HepG2 (cell line): ENCODE results near the gene C9. TPM values are rescaled to one million over a fixed set of nuclear protein-coding genes. Genes with fewer than 3 reads are reported as not detected.

Source experiments
- BRD4 ChIP-seq: sonication (generic); formaldehyde crosslinking; IDR thresholded peaks from 2 replicates; pipeline ENCODE4 v1.4.0; 2020; ENCODE audit warnings: missing genetic modification reagents
- GTF3A ChIP-seq: sonication (generic); formaldehyde crosslinking; conservative IDR thresholded peaks from 2 replicates; pipeline ENCODE4 v1.4.0; 2020; ENCODE audit warnings: mild to moderate bottlenecking, missing genetic modification reagents
- HMG20A ChIP-seq: IDR thresholded peaks from 2 replicates; pipeline ENCODE4 v1.6.1; 2016; ENCODE audit warnings: borderline replicate concordance
- LCORL ChIP-seq, 2 experiments: fragments of 450-650 bp in 1 of 2; sonication (generic) in 1 of 2; formaldehyde crosslinking in 1 of 2; IDR thresholded peaks; 2 replicates each; pipeline versions ENCODE4 v1.5.0 to v1.6.1; 2017 to 2020; ENCODE audit warnings: antibody characterized with exemption in 1 of 2, missing genetic modification reagents in 1 of 2
- MAFK ChIP-seq, 2 experiments: IDR thresholded peaks in 1 of 2; conservative IDR thresholded peaks in 1 of 2; 2 replicates each; pipeline ENCODE4 v1.6.1; 2011; ENCODE audit warnings: improper control_type of control experiment in 2 of 2, low read length in 2 of 2
- NR2F2 ChIP-seq: IDR thresholded peaks from 2 replicates; pipeline ENCODE4 v1.6.1; 2012; ENCODE audit warnings: low read depth, inconsistent platforms, borderline replicate concordance
- RARG ChIP-seq: sonication (generic); formaldehyde crosslinking; IDR thresholded peaks from 2 replicates; pipeline ENCODE4 v1.4.0; 2020; ENCODE audit warnings: low read depth, mild to moderate bottlenecking, missing genetic modification reagents
- SAP130 ChIP-seq: IDR thresholded peaks from 2 replicates; pipeline ENCODE4 v1.6.1; 2016; ENCODE audit warnings: low read depth
- SOX5 ChIP-seq: IDR thresholded peaks from 2 replicates; pipeline ENCODE4 v1.6.1; 2016; ENCODE audit warnings: borderline replicate concordance
- SP140L ChIP-seq: sonication (generic); formaldehyde crosslinking; IDR thresholded peaks from 2 replicates; pipeline ENCODE4 v1.4.0; 2020; ENCODE audit warnings: missing genetic modification reagents, borderline replicate concordance
- ZNF136 ChIP-seq: sonication (generic); formaldehyde crosslinking; IDR thresholded peaks from 2 replicates; pipeline ENCODE4 v1.8.1; 2022; ENCODE audit warnings: low read depth, mild to moderate bottlenecking, moderate library complexity, missing genetic modification reagents
- ZNF274 ChIP-seq: sonication (generic); formaldehyde crosslinking; IDR thresholded peaks from 2 replicates; pipeline ENCODE4 v1.5.1; 2020; ENCODE audit warnings: mild to moderate bottlenecking, missing genetic modification reagents
- polyA plus RNA-seq, 8 experiments: library from polyadenylated mRNA; depleted of rRNA in 3 of 8; stranded (reverse) in 7 of 8; unstranded in 1 of 8; fragments of >200 nt; fragmentation: Illumina TruSeq in 4 of 8; extraction: Trizol in 4 of 8; gene quantifications; 2 replicates each; pipeline versions ENCODE4 v1.2.1 to v1.2.3, GENCODE V29; 2011 to 2016; ENCODE audit warnings: low read depth in 4 of 8, missing spikeins in 1 of 8, mixed read lengths in 1 of 8; ENCODE audit not compliant: insufficient read depth in 1 of 8
- total RNA-seq, 5 experiments: library from RNA; depleted of rRNA; stranded (reverse); fragments of >200 nt; fragmentation: Illumina TruSeq; extraction: Trizol; gene quantifications; 2 replicates each; pipeline ENCODE4 v1.2.3, GENCODE V29; 2016; ENCODE audit warnings: low read depth in 1 of 5
- TF ChIP-seq, protein P1 (sequence below): sonication (generic); formaldehyde crosslinking; IDR thresholded peaks from 2 replicates; pipeline ENCODE4 v1.5.0; 2020; ENCODE audit warnings: mild to moderate bottlenecking, missing genetic modification reagents, borderline replicate concordance
- TF ChIP-seq, protein P2 (sequence below): sonication (generic); formaldehyde crosslinking; IDR thresholded peaks from 2 replicates; pipeline ENCODE4 v1.9.0; 2021; ENCODE audit warnings: mild to moderate bottlenecking, missing genetic modification reagents
- TF ChIP-seq, protein P3 (sequence below): sonication (generic); formaldehyde crosslinking; IDR thresholded peaks from 2 replicates; pipeline ENCODE4 v1.4.0; 2020; ENCODE audit warnings: mild to moderate bottlenecking, missing genetic modification reagents
- TF ChIP-seq, protein P4 (sequence below): sonication (generic); formaldehyde crosslinking; IDR thresholded peaks from 2 replicates; pipeline ENCODE4 v1.4.0; 2020; ENCODE audit warnings: mild to moderate bottlenecking, low read depth, missing genetic modification reagents
- TF ChIP-seq, protein P5 (sequence below): IDR thresholded peaks from 2 replicates; pipeline ENCODE4 v1.4.0; 2020; ENCODE audit warnings: mild to moderate bottlenecking, missing genetic modification reagents

C9 gene
- total and polyA plus RNA-seq, 2 of the 13 experiments (the other 11 are each of a cell fraction or from before 2014, with no cell fraction given): not detected

DNA sequence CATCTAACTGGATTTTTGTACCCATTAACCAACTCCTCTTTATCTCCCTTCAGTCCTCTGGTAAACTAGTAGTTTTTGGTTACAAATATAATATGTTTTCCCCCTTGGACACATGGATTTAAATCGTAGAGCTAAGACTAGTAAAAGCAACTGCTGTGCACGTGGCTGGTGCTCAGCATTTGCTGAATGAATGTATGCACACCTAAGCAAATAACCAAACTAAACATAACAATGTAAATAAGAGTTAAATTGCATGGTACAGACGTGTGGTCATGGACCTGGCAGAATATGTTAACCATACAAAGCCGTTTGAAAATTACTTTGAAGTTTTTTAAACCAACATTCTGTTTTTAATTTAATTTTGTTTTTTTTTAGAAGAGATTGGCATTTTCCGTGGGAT, 79.7 kb downstream of the C9 start (continued):
- TF ChIP-seq, protein P1, sequence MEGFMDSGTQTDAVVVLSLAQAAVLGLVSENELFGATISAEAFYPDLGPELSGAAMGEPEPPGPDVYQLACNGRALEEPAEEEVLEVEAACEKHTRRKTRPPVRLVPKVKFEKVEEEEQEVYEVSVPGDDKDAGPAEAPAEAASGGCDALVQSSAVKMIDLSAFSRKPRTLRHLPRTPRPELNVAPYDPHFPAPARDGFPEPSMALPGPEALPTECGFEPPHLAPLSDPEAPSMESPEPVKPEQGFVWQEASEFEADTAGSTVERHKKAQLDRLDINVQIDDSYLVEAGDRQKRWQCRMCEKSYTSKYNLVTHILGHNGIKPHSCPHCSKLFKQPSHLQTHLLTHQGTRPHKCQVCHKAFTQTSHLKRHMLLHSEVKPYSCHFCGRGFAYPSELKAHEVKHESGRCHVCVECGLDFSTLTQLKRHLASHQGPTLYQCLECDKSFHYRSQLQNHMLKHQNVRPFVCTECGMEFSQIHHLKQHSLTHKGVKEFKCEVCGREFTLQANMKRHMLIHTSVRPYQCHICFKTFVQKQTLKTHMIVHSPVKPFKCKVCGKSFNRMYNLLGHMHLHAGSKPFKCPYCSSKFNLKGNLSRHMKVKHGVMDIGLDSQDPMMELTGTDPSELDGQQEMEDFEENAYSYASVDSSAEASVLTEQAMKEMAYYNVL (CRISPR knock-in tag): no peak
- TF ChIP-seq ZNF136 (CRISPR knock-in tag): no peak
- TF ChIP-seq MAFK (conservative IDR thresholded peaks at IDR 0.05 in 1 of 2, IDR thresholded peaks at IDR 0.05 in 1 of 2; ENCODE audit: low read length in 2 of 2): peak; percentile 54 to 69; a peak in 3 of 4 replicates
- TF ChIP-seq HMG20A (CRISPR knock-in tag): peak; percentile 63; the same call in 1 of the 2 replicates
- no peak for TF ChIP-seq LCORL (IDR thresholded peaks at IDR 0.05)
- TF ChIP-seq LCORL (CRISPR knock-in tag; IDR thresholded peaks at IDR 0.05): no peak
- TF ChIP-seq RARG (CRISPR knock-in tag): no peak
- TF ChIP-seq ZNF274: no peak
- TF ChIP-seq SOX5 (CRISPR knock-in tag): peak; percentile 53; the same call in 1 of the 2 replicates
- TF ChIP-seq GTF3A: no peak
- no peak for TF ChIP-seq SP140L (CRISPR knock-in tag)
- no peak for TF ChIP-seq BRD4 (CRISPR knock-in tag)
- TF ChIP-seq, protein P2, sequence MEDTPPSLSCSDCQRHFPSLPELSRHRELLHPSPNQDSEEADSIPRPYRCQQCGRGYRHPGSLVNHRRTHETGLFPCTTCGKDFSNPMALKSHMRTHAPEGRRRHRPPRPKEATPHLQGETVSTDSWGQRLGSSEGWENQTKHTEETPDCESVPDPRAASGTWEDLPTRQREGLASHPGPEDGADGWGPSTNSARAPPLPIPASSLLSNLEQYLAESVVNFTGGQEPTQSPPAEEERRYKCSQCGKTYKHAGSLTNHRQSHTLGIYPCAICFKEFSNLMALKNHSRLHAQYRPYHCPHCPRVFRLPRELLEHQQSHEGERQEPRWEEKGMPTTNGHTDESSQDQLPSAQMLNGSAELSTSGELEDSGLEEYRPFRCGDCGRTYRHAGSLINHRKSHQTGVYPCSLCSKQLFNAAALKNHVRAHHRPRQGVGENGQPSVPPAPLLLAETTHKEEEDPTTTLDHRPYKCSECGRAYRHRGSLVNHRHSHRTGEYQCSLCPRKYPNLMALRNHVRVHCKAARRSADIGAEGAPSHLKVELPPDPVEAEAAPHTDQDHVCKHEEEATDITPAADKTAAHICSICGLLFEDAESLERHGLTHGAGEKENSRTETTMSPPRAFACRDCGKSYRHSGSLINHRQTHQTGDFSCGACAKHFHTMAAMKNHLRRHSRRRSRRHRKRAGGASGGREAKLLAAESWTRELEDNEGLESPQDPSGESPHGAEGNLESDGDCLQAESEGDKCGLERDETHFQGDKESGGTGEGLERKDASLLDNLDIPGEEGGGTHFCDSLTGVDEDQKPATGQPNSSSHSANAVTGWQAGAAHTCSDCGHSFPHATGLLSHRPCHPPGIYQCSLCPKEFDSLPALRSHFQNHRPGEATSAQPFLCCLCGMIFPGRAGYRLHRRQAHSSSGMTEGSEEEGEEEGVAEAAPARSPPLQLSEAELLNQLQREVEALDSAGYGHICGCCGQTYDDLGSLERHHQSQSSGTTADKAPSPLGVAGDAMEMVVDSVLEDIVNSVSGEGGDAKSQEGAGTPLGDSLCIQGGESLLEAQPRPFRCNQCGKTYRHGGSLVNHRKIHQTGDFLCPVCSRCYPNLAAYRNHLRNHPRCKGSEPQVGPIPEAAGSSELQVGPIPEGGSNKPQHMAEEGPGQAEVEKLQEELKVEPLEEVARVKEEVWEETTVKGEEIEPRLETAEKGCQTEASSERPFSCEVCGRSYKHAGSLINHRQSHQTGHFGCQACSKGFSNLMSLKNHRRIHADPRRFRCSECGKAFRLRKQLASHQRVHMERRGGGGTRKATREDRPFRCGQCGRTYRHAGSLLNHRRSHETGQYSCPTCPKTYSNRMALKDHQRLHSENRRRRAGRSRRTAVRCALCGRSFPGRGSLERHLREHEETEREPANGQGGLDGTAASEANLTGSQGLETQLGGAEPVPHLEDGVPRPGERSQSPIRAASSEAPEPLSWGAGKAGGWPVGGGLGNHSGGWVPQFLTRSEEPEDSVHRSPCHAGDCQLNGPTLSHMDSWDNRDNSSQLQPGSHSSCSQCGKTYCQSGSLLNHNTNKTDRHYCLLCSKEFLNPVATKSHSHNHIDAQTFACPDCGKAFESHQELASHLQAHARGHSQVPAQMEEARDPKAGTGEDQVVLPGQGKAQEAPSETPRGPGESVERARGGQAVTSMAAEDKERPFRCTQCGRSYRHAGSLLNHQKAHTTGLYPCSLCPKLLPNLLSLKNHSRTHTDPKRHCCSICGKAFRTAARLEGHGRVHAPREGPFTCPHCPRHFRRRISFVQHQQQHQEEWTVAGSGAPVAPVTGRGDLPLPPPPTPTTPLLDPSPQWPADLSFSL (CRISPR knock-in tag): no peak
- no peak for TF ChIP-seq NR2F2
- peak; percentile 38; the same call in 1 of the 2 replicates for TF ChIP-seq SAP130 (CRISPR knock-in tag)
- TF ChIP-seq, protein P3, sequence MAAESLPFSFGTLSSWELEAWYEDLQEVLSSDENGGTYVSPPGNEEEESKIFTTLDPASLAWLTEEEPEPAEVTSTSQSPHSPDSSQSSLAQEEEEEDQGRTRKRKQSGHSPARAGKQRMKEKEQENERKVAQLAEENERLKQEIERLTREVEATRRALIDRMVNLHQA: no peak
- TF ChIP-seq, protein P4, sequence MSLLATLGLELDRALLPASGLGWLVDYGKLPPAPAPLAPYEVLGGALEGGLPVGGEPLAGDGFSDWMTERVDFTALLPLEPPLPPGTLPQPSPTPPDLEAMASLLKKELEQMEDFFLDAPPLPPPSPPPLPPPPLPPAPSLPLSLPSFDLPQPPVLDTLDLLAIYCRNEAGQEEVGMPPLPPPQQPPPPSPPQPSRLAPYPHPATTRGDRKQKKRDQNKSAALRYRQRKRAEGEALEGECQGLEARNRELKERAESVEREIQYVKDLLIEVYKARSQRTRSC (CRISPR knock-in tag): no peak
- TF ChIP-seq, protein P5, sequence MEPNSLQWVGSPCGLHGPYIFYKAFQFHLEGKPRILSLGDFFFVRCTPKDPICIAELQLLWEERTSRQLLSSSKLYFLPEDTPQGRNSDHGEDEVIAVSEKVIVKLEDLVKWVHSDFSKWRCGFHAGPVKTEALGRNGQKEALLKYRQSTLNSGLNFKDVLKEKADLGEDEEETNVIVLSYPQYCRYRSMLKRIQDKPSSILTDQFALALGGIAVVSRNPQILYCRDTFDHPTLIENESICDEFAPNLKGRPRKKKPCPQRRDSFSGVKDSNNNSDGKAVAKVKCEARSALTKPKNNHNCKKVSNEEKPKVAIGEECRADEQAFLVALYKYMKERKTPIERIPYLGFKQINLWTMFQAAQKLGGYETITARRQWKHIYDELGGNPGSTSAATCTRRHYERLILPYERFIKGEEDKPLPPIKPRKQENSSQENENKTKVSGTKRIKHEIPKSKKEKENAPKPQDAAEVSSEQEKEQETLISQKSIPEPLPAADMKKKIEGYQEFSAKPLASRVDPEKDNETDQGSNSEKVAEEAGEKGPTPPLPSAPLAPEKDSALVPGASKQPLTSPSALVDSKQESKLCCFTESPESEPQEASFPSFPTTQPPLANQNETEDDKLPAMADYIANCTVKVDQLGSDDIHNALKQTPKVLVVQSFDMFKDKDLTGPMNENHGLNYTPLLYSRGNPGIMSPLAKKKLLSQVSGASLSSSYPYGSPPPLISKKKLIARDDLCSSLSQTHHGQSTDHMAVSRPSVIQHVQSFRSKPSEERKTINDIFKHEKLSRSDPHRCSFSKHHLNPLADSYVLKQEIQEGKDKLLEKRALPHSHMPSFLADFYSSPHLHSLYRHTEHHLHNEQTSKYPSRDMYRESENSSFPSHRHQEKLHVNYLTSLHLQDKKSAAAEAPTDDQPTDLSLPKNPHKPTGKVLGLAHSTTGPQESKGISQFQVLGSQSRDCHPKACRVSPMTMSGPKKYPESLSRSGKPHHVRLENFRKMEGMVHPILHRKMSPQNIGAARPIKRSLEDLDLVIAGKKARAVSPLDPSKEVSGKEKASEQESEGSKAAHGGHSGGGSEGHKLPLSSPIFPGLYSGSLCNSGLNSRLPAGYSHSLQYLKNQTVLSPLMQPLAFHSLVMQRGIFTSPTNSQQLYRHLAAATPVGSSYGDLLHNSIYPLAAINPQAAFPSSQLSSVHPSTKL: peak; percentile 76
